SK-N-SH (cell line): Measurements from ENCODE around the gene SNTG2.

Experiments
- CTCF ChIP-seq: fragments of 200-600 bp; sonication (generic); IDR thresholded peaks from 2 replicates; pipeline ENCODE4 v1.6.1; 2017; ENCODE audit warnings: antibody characterized with exemption, mild to moderate bottlenecking, moderate library complexity
- ELF1 ChIP-seq: IDR thresholded peaks from 2 replicates; pipeline ENCODE4 v1.4.0; 2012
- SIN3A ChIP-seq: IDR thresholded peaks from 2 replicates; pipeline ENCODE4 v1.6.1; 2012; ENCODE audit warnings: low read depth, mild to moderate bottlenecking, low read length, moderate library complexity, borderline replicate concordance
- SMC3 ChIP-seq: IDR thresholded peaks from 2 replicates; pipeline ENCODE4 v1.6.1; 2012; ENCODE audit warnings: low read depth, low read length, improper control_type of control experiment

DNA sequence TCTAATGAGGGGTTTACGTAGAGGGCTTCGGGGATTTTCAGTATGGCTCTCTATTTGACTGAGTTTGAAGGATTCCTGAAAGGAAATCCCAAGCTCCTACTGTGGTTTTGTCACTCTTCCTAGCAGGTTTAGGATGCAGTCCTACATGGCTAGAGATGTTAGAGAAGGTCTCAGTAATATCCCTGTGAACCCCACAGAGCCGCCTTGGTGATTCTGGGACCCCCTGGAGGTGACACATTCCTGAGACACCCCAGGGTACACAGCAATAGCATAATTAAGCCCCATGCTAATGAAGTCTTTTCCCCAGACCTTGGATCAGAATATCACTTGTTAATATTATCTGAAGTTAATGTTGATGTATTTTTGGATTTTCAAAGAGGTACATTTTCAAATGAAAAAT is 103.8 kb downstream of the SNTG2 start:
- TF ChIP-seq CTCF (no peak), SIN3A (no peak), ELF1 (no peak), SMC3 (no peak)
